ENCODE results near the gene DPM2. TPM values are rescaled to one million over a fixed set of nuclear protein-coding genes. Genes with fewer than 3 reads are reported as not detected.

Gene DPM2, protein sequence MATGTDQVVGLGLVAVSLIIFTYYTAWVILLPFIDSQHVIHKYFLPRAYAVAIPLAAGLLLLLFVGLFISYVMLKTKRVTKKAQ
- polyA plus RNA-seq (ENCODE audit: low read depth in 6 of 6): 10 to 100 TPM; 46.3 to 78.7 (median 54.2) TPM

DNA sequence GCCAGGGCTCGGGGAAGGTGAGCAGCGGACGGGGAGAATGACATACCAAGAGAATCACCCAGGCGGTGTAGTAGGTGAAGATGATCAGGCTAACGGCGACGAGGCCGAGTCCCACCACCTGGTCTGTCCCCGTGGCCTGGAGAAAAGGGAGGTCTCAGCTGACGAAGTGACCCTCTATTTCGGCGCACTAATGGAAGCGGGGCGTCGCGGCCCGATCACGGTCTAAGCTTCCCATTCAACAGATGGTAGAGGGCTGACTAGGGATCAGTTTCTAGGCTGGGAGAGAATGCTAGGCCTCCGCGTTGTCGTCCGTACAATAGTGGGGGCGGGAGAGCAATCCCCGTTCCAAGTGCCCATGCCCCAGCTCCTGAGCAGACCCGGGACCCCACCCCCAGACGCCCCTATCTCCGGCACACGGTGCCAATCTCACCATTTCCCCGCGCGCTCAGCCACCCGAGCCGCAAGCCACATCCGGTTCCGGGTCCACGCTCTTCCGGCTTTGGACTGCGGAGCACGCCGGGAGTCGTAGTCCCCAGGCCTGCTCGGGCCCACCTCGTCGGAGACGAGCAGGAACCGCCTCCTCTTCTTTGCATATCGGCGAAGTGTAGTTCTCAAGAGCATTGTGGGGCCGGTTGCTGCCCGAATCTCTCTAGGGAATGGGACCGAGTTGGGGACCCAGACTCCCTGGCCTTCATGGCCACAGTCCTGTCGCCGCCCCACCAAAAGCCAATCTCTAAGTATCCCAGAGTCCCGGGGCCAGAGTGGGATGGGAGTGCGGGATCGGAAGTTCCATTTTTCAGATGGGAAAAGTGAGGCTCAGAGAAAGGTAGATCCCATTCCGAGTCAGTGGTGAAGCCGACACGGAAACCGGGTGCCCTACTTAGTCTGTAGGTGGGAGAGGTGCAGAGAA lies at the start of gene DPM2:
DPM2 (minus strand) TSS at position 467 of the 910 bp plus-strand sequence; CDS start at position 433, 34 bp downstream.
- peaks cover 38 to 48% (median 42%) of the 10 kb centered on the region in 3 donors for H3K4me1 Mint-ChIP-seq

DNA sequence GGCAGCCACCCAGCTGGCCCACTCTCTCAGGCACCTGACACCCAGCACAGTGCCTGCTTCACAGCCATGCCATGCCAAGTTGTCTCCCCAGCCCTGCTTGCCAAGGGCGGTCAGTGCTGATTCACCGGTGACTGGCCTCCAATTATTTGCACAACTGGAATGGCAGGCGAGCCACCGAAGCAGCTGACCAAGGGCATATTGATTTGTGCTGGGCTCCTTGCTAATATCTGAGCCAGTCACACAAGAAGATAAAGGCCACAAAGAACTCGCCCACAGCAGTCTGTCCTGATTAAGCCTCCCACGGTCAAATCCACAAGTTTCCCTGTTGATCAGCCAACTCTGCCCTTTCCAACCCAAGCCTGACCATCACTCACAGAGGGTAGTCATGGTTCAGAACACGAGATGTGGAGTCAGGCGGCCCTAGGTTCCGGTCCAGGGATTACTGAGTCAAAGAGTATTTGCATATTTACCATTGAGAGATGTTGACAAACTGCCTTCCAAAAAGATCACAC lies 49.5 kb upstream of the DPM2 start:
- peak overlapping the region; percentile 74 to 97 (median 92) for H3K27ac Mint-ChIP-seq
- H3K36me3 Mint-ChIP-seq: peaks cover 0 to 5% of the 10 kb centered on the region in 2 donors
- no peak for DNase-seq
- H3K4me1 Mint-ChIP-seq: peaks cover 45 to 84% (median 59%) of the 10 kb centered on the region in 3 donors
- H3K9me3 Mint-ChIP-seq: no peaks in the 10 kb centered on the region
- peak overlapping the region in 4 of 8 donors; percentile 10 to 72 (median 28) for H3K4me3 Mint-ChIP-seq
- peak; percentile 13 to 22 for ATAC-seq (ENCODE audit: low read depth in 2 of 2)
- no peaks in the 10 kb centered on the region for H3K27me3 Mint-ChIP-seq

More for the DNA sequence above, at the start of gene DPM2:
- Mint-ChIP-seq H3K27ac (peak within 1 kb of the TSS; percentile 87 to 99 (median 98)), H3K4me3 (peak within 1 kb of the TSS; percentile 85 to 99 (median 96)), H3K36me3 (peaks cover 0 to 6% of the 10 kb centered on the region in 2 donors), H3K27me3 (no peaks in the 10 kb centered on the region), H3K9me3 (no peaks in the 10 kb centered on the region)
- ATAC-seq (ENCODE audit: low read depth in 2 of 2) (peak; percentile 98), DNase-seq (peak; percentile 83)

DNA sequence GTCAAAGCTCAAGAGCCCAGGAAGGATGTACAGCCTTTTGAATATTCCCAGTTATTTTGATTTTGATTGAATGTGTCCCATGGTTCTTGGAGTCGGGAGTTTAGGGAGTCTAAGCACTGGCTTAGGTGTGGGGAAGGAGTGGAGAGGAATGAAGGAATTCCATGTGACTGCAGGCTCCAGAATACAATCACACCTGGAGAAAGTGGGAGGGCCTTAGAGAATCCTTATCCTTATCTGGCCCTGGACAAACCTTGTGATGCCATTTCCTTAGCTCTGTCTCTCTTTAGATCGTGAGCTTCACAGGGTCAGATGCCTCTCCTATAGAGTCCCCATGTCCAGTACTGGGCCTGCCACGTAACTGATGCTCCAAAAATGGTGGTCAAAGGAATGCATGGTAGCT lies 47.4 kb upstream of the DPM2 start:
- H3K27ac Mint-ChIP-seq: peak overlapping the region; percentile 44 to 99 (median 94)
- ATAC-seq (ENCODE audit: low read depth in 2 of 2) (no peak), DNase-seq (no peak)
- no peaks in the 10 kb centered on the region for H3K27me3 Mint-ChIP-seq
- no peaks in the 10 kb centered on the region for H3K9me3 Mint-ChIP-seq
- H3K36me3 Mint-ChIP-seq: peaks cover 0 to 5% of the 10 kb centered on the region in 2 donors
- peak overlapping the region in 1 of 8 donors; percentile 21 for H3K4me3 Mint-ChIP-seq
- H3K4me1 Mint-ChIP-seq: peaks cover 41 to 74% (median 53%) of the 10 kb centered on the region in 3 donors

DNA sequence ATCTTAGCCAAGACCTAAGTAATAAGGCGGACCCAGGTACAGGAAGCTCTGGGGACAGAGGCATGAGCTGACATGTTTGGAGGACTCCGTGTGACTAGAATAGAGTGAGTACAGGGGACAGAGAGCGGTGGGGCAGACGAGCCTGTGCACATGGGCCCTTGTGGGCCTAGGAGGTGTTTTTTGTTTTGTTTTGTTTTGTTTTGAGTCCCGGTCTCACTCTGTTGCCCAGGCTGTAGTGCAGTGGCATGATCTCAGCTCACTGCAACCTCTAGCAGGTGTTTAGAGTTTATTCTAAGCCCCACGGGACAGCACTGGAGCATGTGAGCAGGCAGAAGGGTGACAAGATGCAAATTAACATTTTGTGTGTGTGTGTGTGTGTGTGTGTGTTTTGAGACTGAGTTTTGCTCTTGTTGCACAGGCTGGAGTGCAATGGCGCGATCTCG lies 46.2 kb upstream of the DPM2 start:
- DNase-seq (peak; percentile 89), ATAC-seq (ENCODE audit: low read depth in 2 of 2) (peak; percentile 54 to 63)
- Mint-ChIP-seq H3K4me3 (peak overlapping the region; percentile 57 to 90 (median 78)), H3K4me1 (peaks cover 44 to 76% (median 63%) of the 10 kb centered on the region in 3 donors), H3K27me3 (no peaks in the 10 kb centered on the region), H3K36me3 (peaks cover 0 to 5% of the 10 kb centered on the region in 2 donors), H3K27ac (peak overlapping the region; percentile 84 to 99 (median 98)), H3K9me3 (no peaks in the 10 kb centered on the region)

DNA sequence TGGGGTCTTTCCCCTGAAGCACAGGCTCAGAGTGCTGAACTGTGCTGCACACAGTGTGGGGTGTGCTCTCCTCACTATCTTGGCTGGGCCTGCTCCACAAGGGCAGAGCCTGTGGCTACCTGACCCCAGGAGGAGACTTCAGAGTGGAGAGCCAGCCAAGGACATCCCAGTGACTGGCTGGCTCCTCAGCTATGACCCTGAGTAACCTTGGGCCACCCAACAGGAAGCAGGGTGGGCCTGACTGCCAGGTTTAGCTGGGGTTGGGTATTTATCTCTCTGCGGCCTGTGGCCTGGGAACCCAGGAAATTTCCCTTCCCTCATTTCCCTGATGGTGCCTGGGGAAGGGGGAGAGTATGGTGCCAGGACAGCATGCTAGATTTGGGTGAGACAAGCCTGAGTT lies 45.3 kb upstream of the DPM2 start:
- Mint-ChIP-seq H3K9me3 (no peaks in the 10 kb centered on the region), H3K27me3 (no peaks in the 10 kb centered on the region), H3K36me3 (peaks cover 0 to 5% of the 10 kb centered on the region in 2 donors), H3K4me1 (peaks cover 45 to 77% (median 64%) of the 10 kb centered on the region in 3 donors), H3K4me3 (peak overlapping the region in 6 of 8 donors; percentile 63 to 92 (median 72)), H3K27ac (peak overlapping the region; percentile 84 to 99 (median 96))
- ATAC-seq (ENCODE audit: low read depth in 2 of 2) (no peak), DNase-seq (no peak)

DNA sequence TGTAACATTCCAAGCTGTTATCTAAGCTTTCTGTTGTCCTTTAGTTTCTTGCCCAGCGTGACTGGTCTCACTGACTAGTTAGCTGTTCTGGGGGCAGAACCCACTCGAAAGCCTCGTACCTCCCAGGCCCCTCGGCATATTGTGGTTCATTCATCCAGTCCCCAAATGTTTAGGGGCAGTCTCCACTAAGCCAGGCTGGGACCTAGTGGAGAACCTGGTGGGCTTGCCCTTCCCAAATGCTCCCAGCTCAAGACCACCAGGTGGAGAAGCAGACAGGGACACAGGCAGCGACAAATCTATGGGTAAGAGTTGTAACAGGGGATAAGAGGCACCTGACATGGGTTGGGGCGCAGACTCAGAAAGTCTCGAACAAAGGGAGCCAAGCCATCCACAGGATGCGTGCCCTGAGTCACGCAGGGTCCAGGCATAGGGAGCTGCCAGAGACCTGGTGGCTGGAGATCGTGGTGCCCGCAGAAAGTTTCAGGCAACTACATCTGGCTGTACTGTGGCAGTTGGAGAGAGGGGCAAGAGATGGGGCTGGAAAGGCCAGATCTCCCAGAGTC lies 44.0 kb upstream of the DPM2 start:
- Mint-ChIP-seq H3K4me3 (peak overlapping the region; percentile 86 to 96 (median 91)), H3K4me1 (peaks cover 42 to 77% (median 66%) of the 10 kb centered on the region in 3 donors), H3K9me3 (no peaks in the 10 kb centered on the region)

DNA sequence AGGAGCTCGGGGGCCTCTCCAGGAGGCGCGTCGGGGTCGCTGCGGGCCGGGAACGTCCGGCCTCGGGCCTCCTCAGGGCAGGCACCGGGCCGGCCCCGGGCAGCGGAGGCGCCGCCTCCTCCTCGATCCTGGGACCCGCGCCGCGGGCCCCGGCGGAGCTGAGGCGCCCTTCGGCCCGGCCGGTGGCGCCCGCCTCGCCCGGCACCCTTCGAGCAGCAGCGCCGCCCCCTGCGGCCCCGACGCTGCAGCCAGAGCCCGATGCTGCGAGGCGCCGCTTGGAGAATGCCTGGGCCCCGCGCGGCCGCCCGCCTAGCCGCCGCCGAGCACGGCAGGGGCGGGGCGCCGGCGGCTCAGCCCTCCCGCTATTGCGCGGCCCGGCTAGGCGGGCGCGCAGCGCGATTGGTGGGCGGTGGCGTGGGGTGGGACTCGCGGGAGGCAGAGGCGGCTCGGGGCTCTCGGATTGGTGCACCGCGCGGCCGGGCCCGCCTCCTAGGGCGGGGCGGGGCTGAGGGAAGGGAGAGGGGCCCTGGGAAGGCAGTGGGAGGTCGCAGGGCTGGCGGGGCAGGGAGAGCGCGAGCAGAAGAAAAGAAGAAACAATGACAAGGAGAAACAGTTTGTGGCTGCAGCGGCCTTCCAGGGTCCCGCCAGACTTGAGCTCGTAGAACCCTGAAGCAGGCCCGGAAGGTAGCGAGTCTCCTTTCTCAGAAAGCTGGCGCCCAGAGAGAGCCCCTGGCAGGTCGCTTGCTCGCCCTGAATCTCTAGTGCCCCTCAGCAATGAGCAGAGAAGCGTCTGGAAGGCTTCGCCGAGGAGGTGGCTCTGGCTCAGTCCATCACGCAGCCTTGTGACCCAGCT lies 43.3 kb upstream of the DPM2 start, which contains the start of gene EEIG1:
EEIG1 (minus strand) TSS at position 284 of the 853 bp plus-strand sequence. CDS start 852 bp downstream, outside the sequence.
- Mint-ChIP-seq H3K27ac (peak within 1 kb of the TSS; percentile 93 to 98 (median 98)), H3K27me3 (no peaks in the 10 kb centered on the region), H3K36me3 (no peaks in the 10 kb centered on the region), H3K4me3 (peak within 1 kb of the TSS; percentile 92 to 98 (median 96)), H3K9me3 (no peaks in the 10 kb centered on the region), H3K4me1 (peaks cover 45 to 80% (median 71%) of the 10 kb centered on the region in 3 donors)
- ATAC-seq (ENCODE audit: low read depth in 2 of 2): peak; percentile 73 to 77
- peak; percentile 99 for DNase-seq

More for the DNA sequence above, 44.0 kb upstream of the DPM2 start:
- H3K27me3 Mint-ChIP-seq: no peaks in the 10 kb centered on the region
- ATAC-seq (ENCODE audit: low read depth in 2 of 2): no peak
- peak overlapping the region; percentile 93 to 98 (median 97) for H3K27ac Mint-ChIP-seq
- no peaks in the 10 kb centered on the region for H3K36me3 Mint-ChIP-seq
- DNase-seq: no peak

DNA sequence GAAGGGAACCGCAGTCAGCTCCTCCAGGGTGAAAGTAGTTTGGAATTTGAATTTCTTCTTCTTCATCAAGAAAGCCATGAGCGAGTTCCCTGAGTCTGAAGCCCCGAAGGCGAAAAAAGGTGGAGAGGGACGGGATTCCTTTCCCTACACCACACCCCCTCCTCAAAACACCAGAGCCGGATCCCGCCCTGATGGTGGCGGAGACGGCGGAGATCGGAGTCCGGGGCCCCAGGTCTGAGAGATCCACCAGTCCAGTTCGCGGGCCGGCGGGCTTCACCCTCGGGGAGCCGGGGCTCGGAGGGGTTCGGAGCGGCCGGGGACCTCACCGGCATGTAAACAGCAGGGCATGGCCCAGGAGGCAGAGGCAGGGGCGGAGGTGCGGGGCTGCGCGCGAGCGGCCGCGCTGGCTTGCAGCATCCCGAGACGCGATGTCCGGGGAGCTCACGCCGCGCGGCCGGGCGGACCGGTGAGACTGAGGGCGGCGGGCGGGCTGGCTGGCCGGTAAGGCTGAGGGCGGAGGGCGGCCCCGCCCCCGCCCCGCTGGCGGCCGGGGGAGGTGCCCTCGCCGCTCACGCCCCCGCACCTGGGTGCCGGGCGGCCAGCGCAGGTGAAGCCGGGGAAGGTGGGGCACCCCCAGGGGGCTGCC lies 42.5 kb upstream of the DPM2 start:
- peak; percentile 34 to 40 for ATAC-seq (ENCODE audit: low read depth in 2 of 2)

DNA sequence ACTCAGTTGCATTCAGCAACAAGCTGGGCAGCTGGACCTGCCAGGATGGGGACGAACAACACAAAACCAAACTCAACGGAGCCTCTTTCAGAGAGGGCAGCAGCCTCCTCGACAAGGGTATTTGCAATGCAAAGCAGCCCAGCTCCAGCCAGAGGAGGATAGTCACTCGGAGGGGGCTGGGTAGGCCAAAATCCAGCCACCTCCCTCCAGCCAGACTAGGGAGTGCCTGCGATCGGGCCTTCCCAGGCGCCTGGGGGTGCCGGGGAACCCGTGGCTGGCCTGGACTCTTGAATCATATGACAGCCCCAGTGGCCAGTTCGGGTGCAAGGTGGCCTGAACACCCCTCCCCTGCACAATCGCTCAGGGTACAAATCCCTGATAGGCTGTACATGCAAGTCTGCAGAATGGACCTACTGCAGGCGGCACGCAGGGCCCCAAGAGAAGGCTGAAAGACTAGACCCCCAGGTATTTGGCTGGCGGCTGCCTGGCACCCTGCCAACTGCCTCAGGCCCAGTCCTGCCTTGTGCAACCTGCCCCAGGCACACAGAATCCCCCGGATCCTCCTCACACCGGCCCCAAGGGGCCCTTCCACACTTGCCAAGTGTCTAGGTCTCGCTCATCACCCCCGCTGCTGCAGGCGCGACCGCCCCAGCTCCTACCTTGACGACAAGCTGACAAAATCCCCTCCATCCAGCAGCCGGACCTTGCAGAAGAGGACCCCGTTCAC lies 41.8 kb upstream of the DPM2 start:
- Mint-ChIP-seq H3K9me3 (no peaks in the 10 kb centered on the region), H3K27me3 (no peaks in the 10 kb centered on the region), H3K4me3 (peak overlapping the region; percentile 92 to 98 (median 96)), H3K36me3 (no peaks in the 10 kb centered on the region), H3K4me1 (peaks cover 52 to 83% (median 78%) of the 10 kb centered on the region in 3 donors), H3K27ac (peak overlapping the region; percentile 93 to 98 (median 96))
- ATAC-seq (ENCODE audit: low read depth in 2 of 2): no peak
- peak; percentile 49 for DNase-seq

More for the DNA sequence above, 42.5 kb upstream of the DPM2 start:
- H3K36me3 Mint-ChIP-seq: no peaks in the 10 kb centered on the region
- peak; percentile 77 for DNase-seq
- H3K9me3 Mint-ChIP-seq: no peaks in the 10 kb centered on the region
- peaks cover 52 to 83% (median 78%) of the 10 kb centered on the region in 3 donors for H3K4me1 Mint-ChIP-seq
- H3K27me3 Mint-ChIP-seq: no peaks in the 10 kb centered on the region
- H3K27ac Mint-ChIP-seq: peak overlapping the region; percentile 93 to 98 (median 96)
- H3K4me3 Mint-ChIP-seq: peak overlapping the region; percentile 92 to 98 (median 96)

DNA sequence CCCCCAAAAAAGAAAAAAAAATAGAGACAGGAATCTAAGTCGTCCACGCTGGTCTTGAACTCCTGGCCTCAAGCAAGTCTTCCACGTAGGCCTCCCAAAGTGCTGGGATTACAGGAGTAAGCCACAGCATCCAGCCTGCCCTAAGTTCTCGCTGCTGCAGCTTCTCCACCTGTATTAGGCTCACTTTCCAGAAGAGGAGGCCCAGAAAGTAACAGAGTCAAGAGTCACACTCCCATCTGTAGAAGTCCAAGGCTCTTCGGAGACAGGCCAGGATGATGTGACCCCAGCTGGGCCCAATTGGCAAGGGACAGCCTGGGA lies 41.3 kb upstream of the DPM2 start:
- Mint-ChIP-seq H3K27me3 (no peaks in the 10 kb centered on the region), H3K9me3 (no peaks in the 10 kb centered on the region), H3K4me3 (peak overlapping the region; percentile 92 to 98 (median 96)), H3K27ac (peak overlapping the region; percentile 88 to 96 (median 95)), H3K36me3 (no peaks in the 10 kb centered on the region), H3K4me1 (peaks cover 55 to 83% (median 79%) of the 10 kb centered on the region in 3 donors)
- no peak for ATAC-seq (ENCODE audit: low read depth in 2 of 2)
- DNase-seq: no peak

DNA sequence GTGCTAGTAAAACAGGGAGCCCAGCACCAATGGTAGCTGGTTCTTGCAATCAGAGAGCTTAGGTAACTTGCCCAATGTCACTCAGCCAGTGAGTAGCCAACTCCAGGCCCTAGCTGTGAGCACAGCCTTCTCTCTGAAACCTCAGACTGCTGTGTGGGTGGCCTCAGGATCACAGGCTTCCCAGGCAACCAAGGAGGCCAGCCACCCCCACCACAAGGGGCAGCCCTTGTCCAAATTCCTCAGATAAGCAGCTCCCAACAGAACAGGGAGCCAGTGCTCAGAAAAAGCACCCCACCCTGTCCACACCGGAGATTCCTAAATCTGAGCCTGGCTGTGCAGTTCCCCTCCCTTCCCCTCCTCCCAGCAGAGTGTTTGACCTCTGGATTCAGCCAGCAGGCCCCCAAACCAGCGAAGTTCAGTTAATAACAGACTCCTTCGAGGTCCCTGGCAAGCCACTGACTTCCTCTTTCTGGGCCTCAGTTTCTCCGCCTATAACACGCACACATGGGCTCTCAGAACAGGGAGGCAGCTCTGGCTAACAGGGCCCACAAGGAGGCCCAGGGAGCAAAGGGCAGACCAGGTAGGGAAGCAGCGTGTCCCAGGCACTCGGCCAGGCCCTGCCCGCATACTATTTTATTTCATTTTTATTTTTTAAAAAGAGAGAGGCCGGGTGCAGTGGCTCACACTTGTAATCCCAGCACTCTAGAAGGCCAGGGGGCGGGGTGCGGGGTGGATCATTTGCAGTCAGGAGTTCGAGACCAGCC lies 40.4 kb upstream of the DPM2 start:
- DNase-seq: no peak
- Mint-ChIP-seq H3K27me3 (no peaks in the 10 kb centered on the region), H3K36me3 (no peaks in the 10 kb centered on the region), H3K27ac (peak overlapping the region in 4 of 6 donors; percentile 9 to 93 (median 64)), H3K9me3 (no peaks in the 10 kb centered on the region), H3K4me1 (peaks cover 50 to 82% (median 74%) of the 10 kb centered on the region in 3 donors), H3K4me3 (peak overlapping the region; percentile 64 to 98 (median 94))
- no peak for ATAC-seq (ENCODE audit: low read depth in 2 of 2)

Data from naive B cell (primary cell).